ENCODE results near the gene IFITM2. TPM values are rescaled to one million over a fixed set of nuclear protein-coding genes. Genes with fewer than 3 reads are reported as not detected.
"Not testable (repeated sequence)": the region's sequence is repeated elsewhere in the genome, so short reads cannot be mapped to it uniquely, and the experiment has no call there.

Gene IFITM2
- total RNA-seq, 4 donors from 2014 or later, result 27.8 to 926 (median 269) TPM

- Histone ChIP-seq H3K9me3 (no peaks in the 10 kb centered on the region), H3K27me3 (no peaks in the 10 kb centered on the region), H3K4me1 (peaks cover 6 to 8% of the 10 kb centered on the region in 2 donors), H3K4me3 (peak overlapping the region; percentile 45 to 61), H3K27ac (peak overlapping the region; percentile 91 to 99), H3K36me3 (no peaks in the 10 kb centered on the region)
- DNase-seq, result no peak
- intact Hi-C loops (cut with DNase I; ENCODE audit: low total_unique reads), result no loop called here
- TF ChIP-seq POLR2A (IDR thresholded peaks at IDR 0.05), result no peak
- TF ChIP-seq, protein P1, sequence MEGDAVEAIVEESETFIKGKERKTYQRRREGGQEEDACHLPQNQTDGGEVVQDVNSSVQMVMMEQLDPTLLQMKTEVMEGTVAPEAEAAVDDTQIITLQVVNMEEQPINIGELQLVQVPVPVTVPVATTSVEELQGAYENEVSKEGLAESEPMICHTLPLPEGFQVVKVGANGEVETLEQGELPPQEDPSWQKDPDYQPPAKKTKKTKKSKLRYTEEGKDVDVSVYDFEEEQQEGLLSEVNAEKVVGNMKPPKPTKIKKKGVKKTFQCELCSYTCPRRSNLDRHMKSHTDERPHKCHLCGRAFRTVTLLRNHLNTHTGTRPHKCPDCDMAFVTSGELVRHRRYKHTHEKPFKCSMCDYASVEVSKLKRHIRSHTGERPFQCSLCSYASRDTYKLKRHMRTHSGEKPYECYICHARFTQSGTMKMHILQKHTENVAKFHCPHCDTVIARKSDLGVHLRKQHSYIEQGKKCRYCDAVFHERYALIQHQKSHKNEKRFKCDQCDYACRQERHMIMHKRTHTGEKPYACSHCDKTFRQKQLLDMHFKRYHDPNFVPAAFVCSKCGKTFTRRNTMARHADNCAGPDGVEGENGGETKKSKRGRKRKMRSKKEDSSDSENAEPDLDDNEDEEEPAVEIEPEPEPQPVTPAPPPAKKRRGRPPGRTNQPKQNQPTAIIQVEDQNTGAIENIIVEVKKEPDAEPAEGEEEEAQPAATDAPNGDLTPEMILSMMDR (IDR thresholded peaks at IDR 0.05), result no peak
Observed at GRCh38 chr11:315051-315481, 7.5 kb downstream of the IFITM2 start.

DNA sequence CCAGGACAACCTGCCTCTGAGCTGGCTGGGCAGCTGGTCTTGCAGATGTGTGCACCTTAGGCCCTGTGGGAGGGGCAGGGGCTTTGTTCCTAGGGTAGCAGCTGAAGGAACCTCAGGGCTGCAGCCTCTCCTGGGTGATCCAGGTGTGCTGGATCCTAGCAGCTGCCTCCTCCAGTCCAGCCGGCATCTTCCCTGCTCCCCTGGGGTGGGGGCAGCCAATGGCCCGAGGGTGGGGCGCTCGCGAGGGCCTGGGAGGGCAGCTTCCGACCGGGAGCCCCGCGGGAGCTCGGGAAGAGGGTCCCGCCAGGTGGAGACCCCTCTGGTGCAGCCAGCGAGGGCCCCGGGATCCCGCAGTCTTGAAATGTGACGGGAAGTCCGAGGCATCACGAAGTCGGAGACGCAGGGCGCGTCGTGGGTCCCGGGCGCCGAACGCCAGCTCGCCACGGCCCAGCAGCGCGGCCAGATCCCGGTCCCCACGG is 7.9 kb downstream of the IFITM2 start:
- peak overlapping the region; percentile 45 to 61 for H3K4me3 ChIP-seq
- H3K9me3 ChIP-seq, result no peaks in the 10 kb centered on the region
- TF ChIP-seq, protein P1 (IDR thresholded peaks at IDR 0.05), result no peak
- no peak for TF ChIP-seq POLR2A (IDR thresholded peaks at IDR 0.05)
- DNase-seq, result no peak
- H3K36me3 ChIP-seq, result no peaks in the 10 kb centered on the region
- H3K27me3 ChIP-seq, result no peaks in the 10 kb centered on the region
- peak overlapping the region; percentile 91 to 99 for H3K27ac ChIP-seq
- intact Hi-C loops (cut with DNase I; ENCODE audit: low total_unique reads), result no loop called here
- peaks cover 6 to 8% of the 10 kb centered on the region in 2 donors for H3K4me1 ChIP-seq

- H3K36me3 ChIP-seq, result no peaks in the 10 kb centered on the region
- peaks cover 6 to 8% of the 10 kb centered on the region in 2 donors for H3K4me1 ChIP-seq
- intact Hi-C loops (cut with DNase I; ENCODE audit: low total_unique reads), result no loop called here
- H3K4me3 ChIP-seq, result peak overlapping the region; percentile 45 to 61
- no peaks in the 10 kb centered on the region for H3K27me3 ChIP-seq
- TF ChIP-seq, protein P1 (IDR thresholded peaks at IDR 0.05), result no peak
- no peak for TF ChIP-seq POLR2A (IDR thresholded peaks at IDR 0.05)
- H3K9me3 ChIP-seq, result no peaks in the 10 kb centered on the region
- H3K27ac ChIP-seq, result peak overlapping the region; percentile 91 to 99
- peak in 1 of 2 donors; percentile 37 for DNase-seq
Observed at GRCh38 chr11:316031-316701, 8.6 kb downstream of the IFITM2 start.

GRCh38 chr11:316891-317301 is 9.3 kb downstream of the IFITM2 start:
- intact Hi-C loops (cut with DNase I; ENCODE audit: low total_unique reads), result no loop called here
- Histone ChIP-seq H3K27ac (peak overlapping the region; percentile 91 to 99), H3K4me1 (peaks cover 6 to 8% of the 10 kb centered on the region in 2 donors), H3K9me3 (no peaks in the 10 kb centered on the region), H3K36me3 (no peaks in the 10 kb centered on the region), H3K4me3 (no peak overlapping the region), H3K27me3 (no peaks in the 10 kb centered on the region)
- TF ChIP-seq, protein P1 (IDR thresholded peaks at IDR 0.05), result no peak
- no peak for TF ChIP-seq POLR2A (IDR thresholded peaks at IDR 0.05)
- DNase-seq, result no peak

DNA sequence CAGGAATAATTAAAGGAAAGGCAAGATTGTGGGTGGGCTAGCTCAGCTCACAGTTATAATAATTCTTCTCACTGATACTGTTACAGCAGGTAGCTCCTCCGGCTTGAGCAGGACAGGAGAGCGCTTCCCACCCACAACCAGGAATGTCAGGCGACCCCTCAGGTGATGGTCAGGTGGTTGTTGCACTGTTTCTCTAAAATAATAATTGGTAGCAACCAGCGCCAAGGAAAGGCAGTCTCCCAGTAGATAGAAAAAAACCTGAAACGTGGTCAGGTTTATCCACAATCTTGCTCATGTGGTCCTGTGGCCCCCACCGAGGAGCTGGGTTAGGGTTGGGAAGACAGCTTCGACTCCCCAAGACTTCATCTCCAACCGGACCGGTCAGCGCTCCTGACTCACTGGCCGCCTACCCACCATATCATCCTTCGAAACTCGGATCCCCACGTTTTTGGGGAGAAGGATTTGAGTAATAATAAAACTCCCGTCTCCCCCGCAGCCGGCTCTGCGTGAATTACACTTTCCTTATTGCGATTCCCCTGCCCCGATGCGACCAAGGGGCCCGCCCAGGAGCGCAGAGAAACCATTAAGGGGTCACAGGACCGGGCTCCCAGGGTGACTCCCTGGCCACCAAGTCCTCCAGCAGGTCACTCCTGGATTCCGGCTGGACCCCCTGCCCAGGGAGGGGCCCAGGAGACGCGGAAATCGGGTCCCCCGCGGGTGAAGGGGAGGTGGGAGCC is 10.2 kb downstream of the IFITM2 start:
- peak; percentile 18 to 23 for DNase-seq
- not testable (repeated sequence) for H3K9me3 ChIP-seq

GRCh38 chr11:318405-319120 is 10.9 kb downstream of the IFITM2 start:
- intact Hi-C loops (cut with DNase I; ENCODE audit: low total_unique reads); H3K9me3 ChIP-seq; H3K36me3 ChIP-seq; H3K27me3 ChIP-seq; H3K4me1 ChIP-seq: not testable (repeated sequence)
- peak overlapping the region; percentile 69 to 73 for H3K4me3 ChIP-seq
- peak; percentile 41 for DNase-seq
- peak overlapping the region; percentile 97 to 99 for H3K27ac ChIP-seq

More for the DNA sequence above, 10.2 kb downstream of the IFITM2 start:
- H3K4me3 ChIP-seq; H3K27me3 ChIP-seq; intact Hi-C loops (cut with DNase I; ENCODE audit: low total_unique reads); H3K36me3 ChIP-seq; H3K4me1 ChIP-seq: not testable (repeated sequence)
- H3K27ac ChIP-seq, result peak overlapping the region; percentile 91 to 99

Measured in uterus (tissue), 4 donors.